H1 (cell line): ENCODE results near the gene COX19. TPM values are rescaled to one million over a fixed set of nuclear protein-coding genes. Genes with fewer than 3 reads are reported as not detected.
"Not testable (repeated sequence)": the region's sequence is repeated elsewhere in the genome, so short reads cannot be mapped to it uniquely, and the experiment has no call there.

Source experiments
- CTCF ChIA-PET: fragments of 300-600 bp; sonication (Branson Sonifier 250); formaldehyde crosslinking; loops from one replicate; lab custom pipeline; 2021; ENCODE audit not compliant: partially characterized antibody; lab: Charles Lee
- POLR2A ChIA-PET: fragments of 300-600 bp; sonication (Branson Sonifier 250); formaldehyde crosslinking; loops from one replicate; lab custom pipeline; 2021; ENCODE audit warnings: inconsistent platforms; ENCODE audit not compliant: partially characterized antibody; lab: Charles Lee
- DNase-seq, 2 experiments: peaks; one replicate each; pipeline versions ENCODE4 v3.0.0 to v3.0.0-alpha.2; 2010 to 2022; ENCODE audit warnings: low spot score in 2 of 2, low read depth in 1 of 2, mixed read lengths in 1 of 2
- FAIRE-seq: peaks from 2 replicates; lab custom pipeline; 2011; peaks lifted over from hg19 to GRCh38; lab: Jason Lieb, UNC
- H2AFZ ChIP-seq: 2 replicates; pipeline ENCODE4 v1.8.1; 2012; ENCODE audit warnings: low read length, inconsistent platforms
- H2AK5ac ChIP-seq: 2 replicates; pipeline ENCODE4 v1.6.1; 2013; ENCODE audit warnings: low read depth, low read length
- H2BK120ac ChIP-seq: replicated peaks from 2 replicates; pipeline ENCODE3; 2013; ENCODE audit warnings: low read depth, low read length, inconsistent platforms
- H2BK12ac ChIP-seq: 2 replicates; pipeline ENCODE4 v1.6.1; 2013; ENCODE audit warnings: low read depth, low read length
- H2BK15ac ChIP-seq: 2 replicates; pipeline ENCODE4 v1.6.1; 2013; ENCODE audit warnings: low read length
- H2BK20ac ChIP-seq: 2 replicates; pipeline ENCODE4 v1.6.1; 2013; ENCODE audit warnings: low read length
- H2BK5ac ChIP-seq: 2 replicates; pipeline ENCODE4 v1.6.1; 2013; ENCODE audit warnings: low read depth, low read length
- H3K14ac ChIP-seq: 2 replicates; pipeline ENCODE4 v1.6.1; 2013; ENCODE audit warnings: inconsistent platforms; ENCODE audit not compliant: insufficient read length
- H3K18ac ChIP-seq: 2 replicates; pipeline ENCODE4 v1.6.1; 2013; ENCODE audit warnings: low read length; ENCODE audit errors: extremely low read depth
- H3K23ac ChIP-seq: 2 replicates; pipeline ENCODE4 v1.6.1; 2013; ENCODE audit warnings: inconsistent platforms; ENCODE audit not compliant: insufficient read length
- H3K23me2 ChIP-seq: 2 replicates; pipeline ENCODE4 v1.6.1; 2013; ENCODE audit warnings: low read depth, low read length
- H3K27ac ChIP-seq: 2 replicates; pipeline ENCODE4 v1.6.1; 2011; ENCODE audit warnings: low read depth, low read length, inconsistent platforms
- H3K27me3 ChIP-seq, 4 experiments: replicated peaks in 1 of 4; 1 replicate in 1 of 4; 2 replicates in 3 of 4; pipeline versions ENCODE4 v1.6.1 to v1.8.1; 2011 to 2013; ENCODE audit warnings: low read length in 3 of 4, mild to moderate bottlenecking in 3 of 4, inconsistent platforms in 2 of 4, mixed read lengths in 2 of 4, moderate library complexity in 1 of 4; ENCODE audit not compliant: control insufficient read depth in 3 of 4, insufficient read depth in 3 of 4; ENCODE audit errors: extremely low read depth in 1 of 4
- H3K36me3 ChIP-seq, 4 experiments: 2 replicates each; pipeline versions ENCODE4 v1.6.1 to v1.8.1; 2011 to 2013; ENCODE audit warnings: mild to moderate bottlenecking in 4 of 4, low read length in 3 of 4, moderate library complexity in 2 of 4, control low read depth in 1 of 4, inconsistent platforms in 1 of 4; ENCODE audit not compliant: insufficient read depth in 4 of 4, control insufficient read depth in 2 of 4
- H3K4ac ChIP-seq: replicated peaks from 2 replicates; pipeline ENCODE3; 2013; ENCODE audit warnings: low read length, low read depth, mixed read lengths, inconsistent platforms; ENCODE audit not compliant: insufficient read length
- H3K4me1 ChIP-seq, 4 experiments: replicated peaks in 1 of 4; 1 replicate in 1 of 4; 2 replicates in 3 of 4; pipeline versions ENCODE4 v1.6.1 to v1.8.1; 2011 to 2013; ENCODE audit warnings: low read length in 3 of 4, inconsistent platforms in 2 of 4, mixed read lengths in 1 of 4; ENCODE audit not compliant: insufficient read depth in 4 of 4, control insufficient read depth in 3 of 4
- H3K4me2 ChIP-seq, 2 experiments: 2 replicates each; pipeline versions ENCODE4 v1.6.1 to v1.8.1; 2011 to 2013; ENCODE audit warnings: low read depth in 2 of 2, low read length in 2 of 2, control low read depth in 1 of 2, inconsistent platforms in 1 of 2, mild to moderate bottlenecking in 1 of 2; ENCODE audit not compliant: insufficient read depth in 1 of 2
- H3K4me3 ChIP-seq, 4 experiments: fragments of 200-600, 300-600 bp in 1 of 4; sonication (generic), shearing (Covaris generic), sonication (Bioruptor Twin) in 1 of 4; 2 replicates each; pipeline versions ENCODE4 v1.5.1 to v1.8.1; 2011 to 2016; ENCODE audit warnings: low read length in 4 of 4, low read depth in 3 of 4, control low read depth in 2 of 4, inconsistent platforms in 2 of 4, mild to moderate bottlenecking in 2 of 4, mixed read lengths in 1 of 4, moderate library complexity in 1 of 4; ENCODE audit not compliant: insufficient read depth in 2 of 4; ENCODE audit errors: extremely low read depth in 1 of 4
- H3K56ac ChIP-seq: replicated peaks from 2 replicates; pipeline ENCODE3; 2013; ENCODE audit warnings: low read depth, mild to moderate bottlenecking, mixed read lengths, low read length, inconsistent platforms; ENCODE audit not compliant: insufficient read length
- H3K79me1 ChIP-seq: 2 replicates; pipeline ENCODE4 v1.6.1; 2013; ENCODE audit warnings: low read depth, low read length, control low read depth
- H3K79me2 ChIP-seq, 2 experiments: 2 replicates each; pipeline versions ENCODE4 v1.6.1 to v1.8.1; 2012 to 2013; ENCODE audit warnings: low read length in 2 of 2, mild to moderate bottlenecking in 2 of 2, inconsistent platforms in 1 of 2; ENCODE audit not compliant: insufficient read depth in 2 of 2, control insufficient read depth in 1 of 2
- H3K9ac ChIP-seq, 4 experiments: replicated peaks in 1 of 4; 1 replicate in 1 of 4; 2 replicates in 3 of 4; pipeline versions ENCODE4 v1.6.1 to v1.8.1; 2011 to 2013; ENCODE audit warnings: low read depth in 3 of 4, low read length in 3 of 4, control low read depth in 2 of 4, mild to moderate bottlenecking in 2 of 4, moderate library complexity in 2 of 4, inconsistent platforms in 1 of 4; ENCODE audit errors: extremely low read depth in 1 of 4
- H3K9me3 ChIP-seq, 2 experiments: 2 replicates each; pipeline versions ENCODE4 v1.6.1 to v1.8.1; 2012 to 2013; ENCODE audit warnings: mild to moderate bottlenecking in 2 of 2, moderate library complexity in 2 of 2, control low read depth in 1 of 2, inconsistent platforms in 1 of 2, low read depth in 1 of 2, low read length in 1 of 2, mixed read lengths in 1 of 2; ENCODE audit not compliant: insufficient read depth in 2 of 2
- H4K20me1 ChIP-seq, 2 experiments: replicated peaks in 1 of 2; 2 replicates each; pipeline versions ENCODE3 to v1.8.1; 2011 to 2013; ENCODE audit warnings: inconsistent platforms in 2 of 2, low read length in 2 of 2, mild to moderate bottlenecking in 1 of 2; ENCODE audit not compliant: insufficient read depth in 2 of 2, control insufficient read depth in 1 of 2
- H4K5ac ChIP-seq: 2 replicates; pipeline ENCODE4 v1.6.1; 2013; ENCODE audit warnings: low read length, low read depth, mixed read lengths, inconsistent platforms; ENCODE audit not compliant: insufficient read length
- H4K8ac ChIP-seq: 2 replicates; pipeline ENCODE4 v1.8.0; 2013; ENCODE audit warnings: mild to moderate bottlenecking, moderate library complexity, low read length, inconsistent platforms; ENCODE audit not compliant: insufficient read depth; ENCODE audit errors: extremely low read depth
- H4K91ac ChIP-seq: replicated peaks from 2 replicates; pipeline ENCODE3; 2013; ENCODE audit warnings: low read length, mixed read lengths, inconsistent platforms; ENCODE audit not compliant: insufficient read length
- ASH2L ChIP-seq: fragments of 200-600, 300-600 bp; sonication (generic); IDR thresholded peaks from one replicate; pipeline ENCODE4 v1.7.1; 2017; ENCODE audit warnings: low read length
- CHD1 ChIP-seq: IDR thresholded peaks from 2 replicates; pipeline ENCODE4 v1.6.1; 2012; ENCODE audit warnings: low read depth, low read length, improper control_type of control experiment
- CREB1 ChIP-seq: IDR thresholded peaks from 2 replicates; pipeline ENCODE4 v1.6.1; 2012; ENCODE audit warnings: inconsistent platforms
- MAFK ChIP-seq: IDR thresholded peaks from 2 replicates; pipeline ENCODE4 v1.6.1; 2012; ENCODE audit warnings: low read depth, mild to moderate bottlenecking, improper control_type of control experiment, low read length
- PHF8 ChIP-seq: fragments of 200-600 bp; sonication (generic); conservative IDR thresholded peaks from 2 replicates; pipeline ENCODE4 v1.7.1; 2012; ENCODE audit warnings: low read depth, mild to moderate bottlenecking, inconsistent platforms, low read length, moderate library complexity
- POU5F1 ChIP-seq: IDR thresholded peaks from 2 replicates; pipeline ENCODE4 v1.6.1; 2011; ENCODE audit warnings: low read depth, mild to moderate bottlenecking, low read length, moderate library complexity
- SIRT6 ChIP-seq: IDR thresholded peaks from one replicate; pipeline ENCODE4 v1.7.1; 2012; ENCODE audit warnings: low read length, inconsistent platforms
- SIX5 ChIP-seq: IDR thresholded peaks from 2 replicates; pipeline ENCODE4 v1.6.1; 2011; ENCODE audit warnings: mild to moderate bottlenecking, low read depth, low read length
- WGBS, 2 experiments: shearing (Covaris generic) in 1 of 2; methylation state at CpG; one replicate each; pipeline versions ENCODE4 v1.1.6 to v1.1.7; 2013 to 2015; ENCODE audit warnings: low lambda C conversion rate in 2 of 2, mixed read lengths in 2 of 2, inconsistent platforms in 1 of 2, low coverage in 1 of 2, missing lambda C conversion rate in 1 of 2; ENCODE audit not compliant: insufficient replicate concordance in 2 of 2, insufficient coverage in 1 of 2, insufficient read length in 1 of 2; ENCODE audit errors: extremely low coverage in 1 of 2, missing lambda C conversion rate in 1 of 2; 5-methylcytosine and 5-hydroxymethylcytosine counted together
- polyA plus RNA-seq, 7 experiments: library from polyadenylated mRNA; depleted of rRNA in 3 of 7; stranded (reverse) in 5 of 7; unstranded in 2 of 7; fragments of >200 nt in 5 of 7; fragments of 200-250 nt in 2 of 7; gene quantifications; 1 replicate in 5 of 7; 2 replicates in 1 of 7; 4 replicates in 1 of 7; pipeline versions ENCODE4 v1.2.1 to v1.2.3, GENCODE V29; 2011 to 2013; ENCODE audit warnings: missing spikeins in 2 of 7, mixed read lengths in 2 of 7
- total RNA-seq: library from RNA; stranded (reverse); fragmentation: NEBNext Ultra II Directional; extraction: Animal tissue kit (Norgen Biotek cat#: 25700); gene quantifications from 2 replicates; pipeline ENCODE4 v1.2.1, GENCODE V29; 2021
- TF ChIP-seq, protein P1 (sequence below): IDR thresholded peaks from 2 replicates; pipeline ENCODE4 v1.6.1; 2012; ENCODE audit warnings: inconsistent platforms

COX19 gene
- total and polyA plus RNA-seq, 2 of the 8 experiments (the other 6 are each of a cell fraction or from before 2014, with no cell fraction given), result 3.9 to 7.9 TPM

DNA sequence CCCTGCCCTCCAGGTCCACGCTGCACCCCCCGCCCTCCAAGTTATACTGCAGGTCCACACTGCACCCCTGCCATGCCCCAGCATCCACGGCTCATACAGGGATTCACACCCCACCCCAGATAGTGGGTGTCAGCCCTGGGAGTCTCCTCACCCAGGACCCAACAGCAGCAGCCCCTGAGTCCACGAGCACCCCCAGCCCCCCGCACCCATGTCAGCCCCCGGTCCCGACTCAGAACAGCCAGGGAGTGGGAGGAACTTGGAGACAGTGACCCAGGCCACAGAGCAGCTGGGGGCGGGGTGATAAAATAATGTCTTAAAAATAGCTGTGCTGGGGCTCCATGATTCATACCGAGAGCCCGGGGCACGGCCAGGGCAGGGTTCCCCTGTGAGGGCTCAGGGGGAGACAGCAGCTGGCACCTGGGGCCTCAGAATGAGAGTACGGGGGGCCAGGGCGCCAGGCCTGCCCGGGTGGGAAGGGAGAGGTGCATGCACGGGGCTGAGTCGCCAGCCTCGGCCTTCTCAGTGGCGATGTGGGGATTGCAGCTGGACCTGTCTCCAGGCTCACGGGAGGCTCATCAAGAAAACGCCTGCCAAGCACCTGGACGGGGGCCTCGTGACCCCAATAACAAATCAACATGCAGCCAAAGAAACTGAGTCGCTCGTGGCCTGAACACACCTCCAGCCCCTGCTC lies 50.7 kb downstream of the COX19 start (continued):
- TF ChIP-seq MAFK (no peak), CREB1 (no peak), POU5F1 (no peak), SIX5 (no peak), SIRT6 (no peak), PHF8 (no peak), CHD1 (no peak), ASH2L (no peak)
- TF ChIP-seq, protein P1, sequence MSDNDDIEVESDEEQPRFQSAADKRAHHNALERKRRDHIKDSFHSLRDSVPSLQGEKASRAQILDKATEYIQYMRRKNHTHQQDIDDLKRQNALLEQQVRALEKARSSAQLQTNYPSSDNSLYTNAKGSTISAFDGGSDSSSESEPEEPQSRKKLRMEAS, result no peak

DNA sequence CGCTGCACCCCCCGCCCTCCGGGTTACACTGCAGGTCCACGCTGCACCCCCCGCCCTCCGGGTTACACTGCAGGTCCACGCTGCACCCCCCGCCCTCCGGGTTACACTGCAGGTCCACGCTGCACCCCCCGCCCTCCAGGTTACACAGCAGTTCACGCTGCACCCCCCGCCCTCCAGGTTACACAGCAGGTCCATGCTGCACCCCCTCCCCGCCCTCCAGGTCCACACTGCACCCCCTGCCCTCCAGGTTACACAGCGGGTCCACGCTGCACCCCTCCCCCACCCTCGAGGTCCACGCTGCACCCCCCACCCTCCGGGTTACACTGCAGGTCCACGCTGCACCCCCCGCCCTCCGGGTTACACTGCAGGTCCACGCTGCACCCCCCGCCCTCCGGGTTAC lies 51.3 kb downstream of the COX19 start:
- CTCF ChIA-PET, result interaction anchor here (1.3 kb wide), 2 partner anchors 14 to 17 kb away, joined by 3 to 5 read pairs; no protein-coding TSS in a partner anchor
- H3K9ac ChIP-seq, DNase-seq, H4K91ac ChIP-seq, H3K27ac ChIP-seq, H2BK5ac ChIP-seq, FAIRE-seq, H2BK120ac ChIP-seq, H2AFZ ChIP-seq, H2BK12ac ChIP-seq, H2BK15ac ChIP-seq, H2BK20ac ChIP-seq, POLR2A ChIA-PET, H3K79me2 ChIP-seq, H4K5ac ChIP-seq, H3K4me2 ChIP-seq, H3K23ac ChIP-seq, H2AK5ac ChIP-seq, H3K36me3 ChIP-seq, H4K8ac ChIP-seq, H3K18ac ChIP-seq, H3K14ac ChIP-seq, H3K27me3 ChIP-seq, H3K4me3 ChIP-seq, H3K4me1 ChIP-seq, H3K9me3 ChIP-seq, H4K20me1 ChIP-seq, H3K56ac ChIP-seq, H3K4ac ChIP-seq, H3K23me2 ChIP-seq, H3K79me1 ChIP-seq: not testable (repeated sequence)
- WGBS, 2 experiments, result 100% methylated on average over 2 of the region's 25 CpGs; no CpG with 5 or more reads in 1 of the 2 experiments
